Breast epithelium (tissue), 4 donors: ENCODE results near the gene ALOX12B. TPM values are rescaled to one million over a fixed set of nuclear protein-coding genes. Genes with fewer than 3 reads are reported as not detected.
A peak's percentile ranks its signal among the peaks of the same experiment; 100 is the strongest.

Source experiments
- DNase-seq, 2 donors: peaks; one replicate each; pipeline ENCODE4 v3.0.0-alpha.2; 2019; ENCODE audit warnings: low spot score in 2 of 2
- H3K27ac ChIP-seq, 2 donors: fragments of 200-600 bp; sonication (generic) in 1 of 2; one replicate each; pipeline ENCODE4 v1.5.1; 2016 to 2019; ENCODE audit warnings: mild to moderate bottlenecking in 1 of 2
- H3K27me3 ChIP-seq, 2 donors: fragments of 200-600 bp; sonication (generic) in 1 of 2; one replicate each; pipeline versions ENCODE4 v1.5.1 to v1.6.0; 2017 to 2019; ENCODE audit warnings: control low read depth in 1 of 2, mild to moderate bottlenecking in 1 of 2
- H3K36me3 ChIP-seq: fragments of 200-600 bp; one replicate; pipeline ENCODE4 v1.5.1; 2019
- H3K4me1 ChIP-seq, 2 donors: fragments of 200-600 bp; sonication (generic); one replicate each; pipeline ENCODE4 v1.5.1; 2016 to 2019; ENCODE audit warnings: control low read depth in 1 of 2
- H3K4me3 ChIP-seq, 3 donors: fragments of 200-600 bp; sonication (generic); 1 replicate in 2 of 3; 2 replicates in 1 of 3; pipeline ENCODE4 v1.5.1; 2016 to 2019; ENCODE audit warnings: mild to moderate bottlenecking in 3 of 3, moderate library complexity in 2 of 3
- H3K9me3 ChIP-seq, 2 donors: fragments of 200-600 bp; sonication (generic) in 1 of 2; one replicate each; pipeline ENCODE4 v1.5.1; 2016 to 2019; ENCODE audit warnings: control low read depth in 1 of 2
- CTCF ChIP-seq, 3 donors: fragments of 450-650 bp; IDR thresholded peaks; one replicate each; pipeline ENCODE4 v1.5.1; 2016 to 2017; ENCODE audit warnings: antibody characterized with exemption in 3 of 3, mild to moderate bottlenecking in 3 of 3, moderate library complexity in 3 of 3
- POLR2A ChIP-seq: fragments of 450-650 bp; IDR thresholded peaks from one replicate; pipeline ENCODE4 v1.6.1; 2016; ENCODE audit warnings: antibody characterized with exemption, mild to moderate bottlenecking, moderate library complexity
- POLR2AphosphoS5 ChIP-seq, 3 donors: sonication (generic); formaldehyde crosslinking; IDR thresholded peaks; one replicate each; pipeline ENCODE4 v1.6.1; 2017; ENCODE audit warnings: antibody characterized with exemption in 3 of 3
- intact Hi-C: fragments of 100-400 bp; cut with DNase I; formaldehyde crosslinking; loops from one replicate; pipeline ENCODE4 v1.15.1; 2023; ENCODE audit warnings: low total_unique reads
- total RNA-seq, 3 donors: library from RNA; depleted of rRNA; stranded (reverse); fragments of >200 nt; gene quantifications; one replicate each; pipeline ENCODE4 v1.1.0, GENCODE V29; 2016

The ALOX12B gene
- total RNA-seq, 3 donors from 2014 or later, result not detected

GRCh38 chr17:8074554-8074953 is 13.0 kb downstream of the ALOX12B start:
- H3K27ac ChIP-seq, result no peak overlapping the region
- H3K4me1 ChIP-seq, result peaks cover 0 to 2% of the 10 kb centered on the region in 2 donors
- no peaks in the 10 kb centered on the region for H3K9me3 ChIP-seq
- TF ChIP-seq POLR2A, result no peak
- no peak for TF ChIP-seq CTCF (IDR thresholded peaks at IDR 0.05)
- no peak for TF ChIP-seq POLR2AphosphoS5 (IDR thresholded peaks at IDR 0.05)
- no peaks in the 10 kb centered on the region for H3K36me3 ChIP-seq
- H3K4me3 ChIP-seq, result no peak overlapping the region
- DNase-seq, result no peak
- intact Hi-C loops, result no loop called here
- H3K27me3 ChIP-seq, result peaks cover 9 to 71% of the 10 kb centered on the region in 2 donors

- H3K36me3 ChIP-seq, result no peaks in the 10 kb centered on the region
- intact Hi-C loops, result no loop called here
- DNase-seq, result peak; percentile 39 to 76
- peaks cover 0 to 2% of the 10 kb centered on the region in 2 donors for H3K4me1 ChIP-seq
- H3K9me3 ChIP-seq, result no peaks in the 10 kb centered on the region
- H3K27me3 ChIP-seq, result peaks cover 9 to 68% of the 10 kb centered on the region in 2 donors
- no peak overlapping the region for H3K27ac ChIP-seq
- peak overlapping the region in 2 of 3 donors; percentile 21 to 54 for H3K4me3 ChIP-seq
- TF ChIP-seq POLR2AphosphoS5 (IDR thresholded peaks at IDR 0.05) (no peak), CTCF (IDR thresholded peaks at IDR 0.05) (peak; percentile 40 to 80 (median 64))
Measured at GRCh38 chr17:8073627-8074484, 13.7 kb downstream of the ALOX12B start.

GRCh38 chr17:8072729-8073461 is 14.6 kb downstream of the ALOX12B start:
- peaks cover 9 to 68% of the 10 kb centered on the region in 2 donors for H3K27me3 ChIP-seq
- no peaks in the 10 kb centered on the region for H3K9me3 ChIP-seq
- H3K27ac ChIP-seq, result no peak overlapping the region
- H3K4me3 ChIP-seq, result peak overlapping the region in 2 of 3 donors; percentile 21 to 54
- no peaks in the 10 kb centered on the region for H3K36me3 ChIP-seq
- DNase-seq, result no peak
- intact Hi-C loops, result no loop called here
- peaks cover 0 to 2% of the 10 kb centered on the region in 2 donors for H3K4me1 ChIP-seq
- TF ChIP-seq POLR2A (no peak), POLR2AphosphoS5 (IDR thresholded peaks at IDR 0.05) (no peak), CTCF (IDR thresholded peaks at IDR 0.05) (no peak)

GRCh38 chr17:8072341-8072728 is 15.2 kb downstream of the ALOX12B start:
- no peak for DNase-seq
- intact Hi-C loops, result no loop called here
- H3K27me3 ChIP-seq, result peaks cover 9 to 63% of the 10 kb centered on the region in 2 donors
- peaks cover 0 to 2% of the 10 kb centered on the region in 2 donors for H3K4me1 ChIP-seq
- H3K4me3 ChIP-seq, result peak overlapping the region in 1 of 3 donors; percentile 54
- TF ChIP-seq POLR2A (no peak), POLR2AphosphoS5 (IDR thresholded peaks at IDR 0.05) (no peak), CTCF (IDR thresholded peaks at IDR 0.05) (no peak)
- no peaks in the 10 kb centered on the region for H3K9me3 ChIP-seq
- H3K27ac ChIP-seq, result no peak overlapping the region
- H3K36me3 ChIP-seq, result no peaks in the 10 kb centered on the region

- no peak overlapping the region for H3K4me3 ChIP-seq
- H3K27me3 ChIP-seq, result peaks cover 9 to 55% of the 10 kb centered on the region in 2 donors
- H3K36me3 ChIP-seq, result no peaks in the 10 kb centered on the region
- no peaks in the 10 kb centered on the region for H3K9me3 ChIP-seq
- no peak for DNase-seq
- H3K4me1 ChIP-seq, result peaks cover 0 to 2% of the 10 kb centered on the region in 2 donors
- TF ChIP-seq CTCF (IDR thresholded peaks at IDR 0.05) (no peak), POLR2AphosphoS5 (IDR thresholded peaks at IDR 0.05) (no peak), POLR2A (no peak)
- H3K27ac ChIP-seq, result no peak overlapping the region
- intact Hi-C loops, result no loop called here
Measured at GRCh38 chr17:8071496-8071895, 16.0 kb downstream of the ALOX12B start.
